Measurements from ENCODE around the gene CGGBP1.
"Not testable (repeated sequence)": the region's sequence is repeated elsewhere in the genome, so short reads cannot be mapped to it uniquely, and the experiment has no call there.

The CGGBP1 gene

DNA sequence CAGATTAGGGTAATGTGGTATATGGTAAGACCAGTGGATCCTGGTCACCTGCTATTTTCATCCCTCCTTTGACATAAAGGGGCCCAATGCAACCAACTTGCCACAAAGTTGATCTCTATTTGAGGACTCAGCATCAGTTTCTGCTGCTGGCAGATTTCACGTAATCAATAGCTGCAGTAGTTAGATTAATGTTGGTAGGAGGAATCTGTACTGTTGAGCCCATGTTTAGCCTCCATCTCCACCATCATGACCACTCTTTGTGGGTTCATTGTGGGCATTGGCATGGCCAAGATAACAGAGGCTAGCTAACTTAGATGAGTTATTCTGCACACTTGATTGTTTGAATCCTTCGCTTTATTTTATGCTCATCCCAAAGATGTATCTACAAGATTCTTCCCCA, 29.9 kb downstream of the CGGBP1 start:
- Histone ChIP-seq H3K4me2 (ENCODE audit: insufficient read depth, low read length, poor library complexity, severe bottlenecking) (no peak overlapping the region), H3K14ac (ENCODE audit: low read length) (no peak overlapping the region), H3K23ac (ENCODE audit: low read depth, low read length, poor library complexity) (no peak overlapping the region), H2AK5ac (ENCODE audit: low read depth, low read length) (no peak overlapping the region), H3K9me3 (replicated peaks in 1 of 2; ENCODE audit: control insufficient read depth in 2 of 2, insufficient read depth in 1 of 2, low read depth in 1 of 2, low read length in 2 of 2) (peaks cover 0 to 3% of the 10 kb centered on the region in 2 donors), H3K18ac (ENCODE audit: low read length) (no peak overlapping the region), H4K91ac (ENCODE audit: low read depth, low read length, poor library complexity) (no peak overlapping the region), H2BK5ac (ENCODE audit: low read length) (no peak overlapping the region), H3K4me1 (ENCODE audit: control insufficient read depth in 2 of 2, insufficient read depth in 1 of 2, low read depth in 1 of 2, low read length in 2 of 2) (no peaks in the 10 kb centered on the region), H3K4ac (ENCODE audit: low read length) (no peak overlapping the region), H3K36me3 (replicated peaks in 1 of 2; ENCODE audit: control insufficient read depth in 2 of 2, insufficient read depth in 2 of 2, low read length in 2 of 2) (no peaks in the 10 kb centered on the region), H3K79me1 (ENCODE audit: low read depth, low read length) (no peaks in the 10 kb centered on the region), H2BK120ac (ENCODE audit: low read depth, low read length) (no peak overlapping the region), H2AFZ (ENCODE audit: low read length) (no peak overlapping the region), H3K27me3 (ENCODE audit: control insufficient read depth in 3 of 3, insufficient read depth in 3 of 3, low read depth in 1 of 3, low read length in 3 of 3) (no peaks in the 10 kb centered on the region), H2BK15ac (ENCODE audit: low read length) (no peak overlapping the region), H4K8ac (ENCODE audit: low read depth, low read length) (no peak overlapping the region), H2BK12ac (ENCODE audit: low read length) (no peak overlapping the region), H3K9ac (ENCODE audit: low read depth, low read length, poor library complexity) (no peak overlapping the region), H3K4me3 (ENCODE audit: low read length in 2 of 2) (no peak overlapping the region), H3K27ac (replicated peaks; ENCODE audit: low read length) (no peak overlapping the region)
- DNase-seq (ENCODE audit: low spot score), result no peak
- WGBS, 2 donors (ENCODE audit: extremely low coverage in 2 of 2, insufficient read length in 2 of 2, insufficient replicate concordance in 1 of 2), result no CpG with 5 or more reads among the region's 2 CpGs

DNA sequence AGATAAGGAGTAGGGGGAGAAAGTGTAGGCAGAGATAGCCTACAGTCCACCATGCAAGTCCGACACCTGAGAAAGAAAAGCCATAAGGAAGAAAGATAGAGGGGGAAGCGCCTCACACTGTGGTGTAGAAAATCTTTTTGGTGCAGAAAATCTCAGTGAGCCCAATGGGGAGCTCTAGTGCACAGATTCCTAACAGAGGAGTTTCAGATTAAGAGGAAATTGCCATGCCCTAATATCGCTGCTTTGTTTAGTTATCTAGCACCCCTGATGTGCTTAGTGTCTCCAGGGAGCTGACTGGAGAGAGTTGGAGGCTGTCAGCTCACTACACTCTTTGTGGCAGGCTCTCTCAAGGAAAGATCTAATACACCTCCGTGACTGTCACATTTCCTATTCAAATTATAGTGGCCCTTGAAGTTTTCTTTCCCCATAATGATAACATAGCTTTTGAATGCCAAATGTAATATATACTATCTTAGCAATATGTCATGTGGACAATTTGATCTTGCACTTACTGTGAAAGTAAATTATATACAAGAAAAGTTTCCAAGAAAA, 33.7 kb downstream of the CGGBP1 start:
- no peaks in the 10 kb centered on the region for H3K36me3 ChIP-seq (replicated peaks in 1 of 2; ENCODE audit: control insufficient read depth in 2 of 2, insufficient read depth in 2 of 2, low read length in 2 of 2)
- H3K27ac ChIP-seq (replicated peaks; ENCODE audit: low read length), result no peak overlapping the region
- no peaks in the 10 kb centered on the region for H3K27me3 ChIP-seq (ENCODE audit: control insufficient read depth in 3 of 3, insufficient read depth in 3 of 3, low read depth in 1 of 3, low read length in 3 of 3)
- no CpG with 5 or more reads among the region's 4 CpGs for WGBS, 2 donors (ENCODE audit: extremely low coverage in 2 of 2, insufficient read length in 2 of 2, insufficient replicate concordance in 1 of 2)
- H2AK5ac ChIP-seq (ENCODE audit: low read depth, low read length), result no peak overlapping the region
- no peak overlapping the region for H3K4me3 ChIP-seq (ENCODE audit: low read length in 2 of 2)
- no peak overlapping the region for H2BK5ac ChIP-seq (ENCODE audit: low read length)
- H3K18ac ChIP-seq (ENCODE audit: low read length), result no peak overlapping the region
- no peak overlapping the region for H3K14ac ChIP-seq (ENCODE audit: low read length)
- H3K4me2 ChIP-seq (ENCODE audit: insufficient read depth, low read length, poor library complexity, severe bottlenecking), result no peak overlapping the region
- no peak overlapping the region for H2BK15ac ChIP-seq (ENCODE audit: low read length)
- H2AFZ ChIP-seq (ENCODE audit: low read length), result no peak overlapping the region
- H4K91ac ChIP-seq (ENCODE audit: low read depth, low read length, poor library complexity), result no peak overlapping the region
- no peak overlapping the region for H3K23ac ChIP-seq (ENCODE audit: low read depth, low read length, poor library complexity)
- DNase-seq (ENCODE audit: low spot score), result no peak
- peaks cover 0 to 3% of the 10 kb centered on the region in 2 donors for H3K9me3 ChIP-seq (replicated peaks in 1 of 2; ENCODE audit: control insufficient read depth in 2 of 2, insufficient read depth in 1 of 2, low read depth in 1 of 2, low read length in 2 of 2)
- H2BK120ac ChIP-seq (ENCODE audit: low read depth, low read length), result no peak overlapping the region
- H3K9ac ChIP-seq (ENCODE audit: low read depth, low read length, poor library complexity), result no peak overlapping the region
- no peak overlapping the region for H4K8ac ChIP-seq (ENCODE audit: low read depth, low read length)
- no peak overlapping the region for H2BK12ac ChIP-seq (ENCODE audit: low read length)
- H3K79me1 ChIP-seq (ENCODE audit: low read depth, low read length), result no peaks in the 10 kb centered on the region
- no peak overlapping the region for H3K4ac ChIP-seq (ENCODE audit: low read length)
- no peaks in the 10 kb centered on the region for H3K4me1 ChIP-seq (ENCODE audit: control insufficient read depth in 2 of 2, insufficient read depth in 1 of 2, low read depth in 1 of 2, low read length in 2 of 2)

DNA sequence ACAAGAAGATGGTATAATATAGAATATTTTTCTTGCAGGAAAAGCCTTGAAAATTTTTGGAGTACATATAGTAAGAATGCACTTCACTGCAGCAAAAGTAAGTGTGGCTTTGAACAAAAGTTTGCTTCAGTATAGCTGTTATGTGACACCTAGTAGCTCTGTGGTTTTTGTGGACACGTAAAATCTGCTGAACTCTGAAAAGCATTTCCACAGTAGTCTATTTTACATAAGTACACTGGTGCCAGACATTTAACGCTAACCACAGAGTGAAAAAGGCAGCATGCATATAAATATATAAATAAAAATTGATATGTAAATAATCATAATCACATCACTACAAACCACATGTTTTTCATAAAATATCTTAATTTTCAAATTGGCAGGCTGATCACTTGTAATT, 39.8 kb downstream of the CGGBP1 start:
- no peaks in the 10 kb centered on the region for H3K79me1 ChIP-seq (ENCODE audit: low read depth, low read length)
- DNase-seq (ENCODE audit: low spot score), result no peak
- H3K23ac ChIP-seq (ENCODE audit: low read depth, low read length, poor library complexity), result no peak overlapping the region
- H2BK15ac ChIP-seq (ENCODE audit: low read length), result no peak overlapping the region
- H3K9ac ChIP-seq (ENCODE audit: low read depth, low read length, poor library complexity), result no peak overlapping the region
- H2BK12ac ChIP-seq (ENCODE audit: low read length), result no peak overlapping the region
- no peaks in the 10 kb centered on the region for H3K9me3 ChIP-seq (replicated peaks in 1 of 2; ENCODE audit: control insufficient read depth in 2 of 2, insufficient read depth in 1 of 2, low read depth in 1 of 2, low read length in 2 of 2)
- no peak overlapping the region for H4K8ac ChIP-seq (ENCODE audit: low read depth, low read length)
- H3K4me2 ChIP-seq (ENCODE audit: insufficient read depth, low read length, poor library complexity, severe bottlenecking), result no peak overlapping the region
- no peak overlapping the region for H3K18ac ChIP-seq (ENCODE audit: low read length)
- H2BK5ac ChIP-seq (ENCODE audit: low read length), result no peak overlapping the region
- H3K27ac ChIP-seq (replicated peaks; ENCODE audit: low read length), result no peak overlapping the region
- WGBS, 2 donors (ENCODE audit: extremely low coverage in 2 of 2, insufficient read length in 2 of 2, insufficient replicate concordance in 1 of 2), result no CpG with 5 or more reads among the region's 2 CpGs
- no peak overlapping the region for H2BK120ac ChIP-seq (ENCODE audit: low read depth, low read length)
- H3K4ac ChIP-seq (ENCODE audit: low read length), result no peak overlapping the region
- H3K27me3 ChIP-seq (ENCODE audit: control insufficient read depth in 3 of 3, insufficient read depth in 3 of 3, low read depth in 1 of 3, low read length in 3 of 3), result no peaks in the 10 kb centered on the region
- no peak overlapping the region for H3K4me3 ChIP-seq (ENCODE audit: low read length in 2 of 2)
- no peak overlapping the region for H3K14ac ChIP-seq (ENCODE audit: low read length)
- no peak overlapping the region for H2AK5ac ChIP-seq (ENCODE audit: low read depth, low read length)
- H3K4me1 ChIP-seq (ENCODE audit: control insufficient read depth in 2 of 2, insufficient read depth in 1 of 2, low read depth in 1 of 2, low read length in 2 of 2), result no peaks in the 10 kb centered on the region
- no peak overlapping the region for H2AFZ ChIP-seq (ENCODE audit: low read length)
- no peak overlapping the region for H4K91ac ChIP-seq (ENCODE audit: low read depth, low read length, poor library complexity)
- no peaks in the 10 kb centered on the region for H3K36me3 ChIP-seq (replicated peaks in 1 of 2; ENCODE audit: control insufficient read depth in 2 of 2, insufficient read depth in 2 of 2, low read length in 2 of 2)

DNA sequence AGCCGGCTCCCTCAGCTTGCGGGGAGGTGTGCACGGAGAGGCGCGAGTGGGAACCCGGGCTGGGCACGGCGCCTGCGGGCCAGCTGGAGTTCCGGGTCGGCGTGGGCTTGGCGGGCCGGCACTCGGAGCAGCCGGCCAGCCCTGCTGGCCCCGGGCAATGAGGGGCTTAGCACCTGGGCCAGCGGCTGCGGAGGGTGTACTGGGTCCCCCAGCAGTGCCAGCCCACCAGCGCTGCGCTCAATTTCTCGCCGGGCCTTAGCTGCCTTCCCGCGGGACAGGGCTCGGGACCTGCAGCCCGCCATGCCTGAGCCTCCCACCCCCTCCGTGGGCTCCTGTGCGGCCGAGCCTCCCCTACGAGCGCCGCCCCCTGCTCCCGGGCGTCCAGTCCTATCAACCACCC, 43.1 kb downstream of the CGGBP1 start:
- H3K9me3 ChIP-seq (replicated peaks in 1 of 2; ENCODE audit: control insufficient read depth in 2 of 2, insufficient read depth in 1 of 2, low read depth in 1 of 2, low read length in 2 of 2); H2AFZ ChIP-seq (ENCODE audit: low read length); H3K4me2 ChIP-seq (ENCODE audit: insufficient read depth, low read length, poor library complexity, severe bottlenecking); H2BK15ac ChIP-seq (ENCODE audit: low read length); H3K36me3 ChIP-seq (replicated peaks in 1 of 2; ENCODE audit: control insufficient read depth in 2 of 2, insufficient read depth in 2 of 2, low read length in 2 of 2); H2AK5ac ChIP-seq (ENCODE audit: low read depth, low read length); H3K14ac ChIP-seq (ENCODE audit: low read length); H2BK12ac ChIP-seq (ENCODE audit: low read length); H2BK120ac ChIP-seq (ENCODE audit: low read depth, low read length); H3K27ac ChIP-seq (replicated peaks; ENCODE audit: low read length); H3K79me1 ChIP-seq (ENCODE audit: low read depth, low read length); H2BK5ac ChIP-seq (ENCODE audit: low read length); DNase-seq (ENCODE audit: low spot score); H4K8ac ChIP-seq (ENCODE audit: low read depth, low read length); H4K91ac ChIP-seq (ENCODE audit: low read depth, low read length, poor library complexity); H3K27me3 ChIP-seq (ENCODE audit: control insufficient read depth in 3 of 3, insufficient read depth in 3 of 3, low read depth in 1 of 3, low read length in 3 of 3); H3K23ac ChIP-seq (ENCODE audit: low read depth, low read length, poor library complexity); H3K4me3 ChIP-seq (ENCODE audit: low read length in 2 of 2); H3K4me1 ChIP-seq (ENCODE audit: control insufficient read depth in 2 of 2, insufficient read depth in 1 of 2, low read depth in 1 of 2, low read length in 2 of 2); H3K4ac ChIP-seq (ENCODE audit: low read length); H3K9ac ChIP-seq (ENCODE audit: low read depth, low read length, poor library complexity); H3K18ac ChIP-seq (ENCODE audit: low read length): not testable (repeated sequence)
- no CpG with 5 or more reads among the region's 35 CpGs for WGBS, 2 donors (ENCODE audit: extremely low coverage in 2 of 2, insufficient read length in 2 of 2, insufficient replicate concordance in 1 of 2)
